Dermis microvascular lymphatic vessel endothelial cell (primary cell): Measurements from ENCODE around the gene MALAT1. TPM values are rescaled to one million over a fixed set of nuclear protein-coding genes. Genes with fewer than 3 reads are reported as not detected.

Experiments
- DNase-seq, 2 donors: peaks; one replicate each; pipeline versions ENCODE4 v3.0.0 to v3.0.0-alpha.2; 2010; ENCODE audit warnings: low read depth in 2 of 2
- total RNA-seq: library from RNA; depleted of rRNA; stranded (reverse); fragments of >200 nt; gene quantifications from 2 replicates; pipeline ENCODE4 v1.2.1, GENCODE V29; 2014

Gene MALAT1
- total RNA-seq, 1 donor from 2014 or later = 1,844 TPM

GRCh38 chr11:65479184-65480145 is 19.4 kb upstream of the MALAT1 start:
- peak in 1 of 2 donors; percentile 74 for DNase-seq

GRCh38 chr11:65482306-65482850 is 16.5 kb upstream of the MALAT1 start:
- DNase-seq = no peak

DNA sequence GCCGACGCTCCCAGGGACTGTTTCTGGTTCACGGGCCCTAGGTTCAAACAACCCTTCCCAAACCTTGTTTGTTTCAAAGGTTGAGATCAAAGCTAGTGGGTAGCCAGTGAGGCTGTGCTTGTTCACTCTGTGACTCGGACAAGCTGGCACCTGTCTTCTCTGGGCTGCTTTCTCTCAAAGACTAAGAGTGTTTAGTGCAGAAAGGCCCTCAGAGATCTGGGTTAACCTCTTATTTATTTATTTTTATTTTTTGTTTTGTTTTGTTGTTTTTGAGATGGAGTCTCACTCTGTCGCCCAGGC is 13.0 kb upstream of the MALAT1 start:
- DNase-seq = no peak

- no peak for DNase-seq
Measured at GRCh38 chr11:65486570-65487466, 12.0 kb upstream of the MALAT1 start.

GRCh38 chr11:65487467-65488272 is 11.2 kb upstream of the MALAT1 start:
- peak; percentile 100 for DNase-seq

GRCh38 chr11:65488273-65489034 is 10.4 kb upstream of the MALAT1 start:
- DNase-seq = peak in 1 of 2 donors; percentile 57

DNA sequence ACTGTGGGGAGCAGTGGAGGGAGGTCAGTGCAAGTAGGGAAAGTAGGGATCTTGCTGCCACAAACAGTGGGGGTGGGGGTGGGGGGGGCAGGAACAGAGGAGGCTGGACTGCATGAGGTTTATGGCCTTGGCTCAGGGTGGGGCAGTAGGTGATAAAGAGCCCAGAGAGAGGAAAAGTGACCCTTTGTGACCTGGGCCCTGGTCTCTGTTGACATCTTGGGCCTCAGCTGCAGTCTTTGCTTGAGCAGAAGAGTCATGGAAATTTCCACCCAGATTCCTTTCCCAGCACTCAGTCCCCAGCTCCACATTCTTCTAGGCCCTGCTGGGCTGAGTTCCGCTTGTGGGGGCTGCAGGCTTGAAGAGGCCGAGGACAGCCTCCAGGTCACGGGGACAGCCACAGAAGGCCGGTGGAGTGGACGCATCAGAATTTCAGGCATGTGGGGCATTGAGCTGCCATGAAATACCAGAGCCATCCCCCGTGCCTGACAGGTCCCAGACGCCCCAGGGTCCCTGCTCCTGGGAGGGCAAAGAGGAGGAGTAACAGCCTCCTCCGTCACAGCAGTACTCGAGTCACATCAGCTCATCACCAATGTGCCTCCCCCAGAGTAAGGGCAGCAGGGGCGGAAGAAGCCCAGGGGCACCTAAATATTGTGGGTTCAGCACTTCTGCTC is 9.7 kb upstream of the MALAT1 start:
- peak in 1 of 2 donors; percentile 50 for DNase-seq

DNA sequence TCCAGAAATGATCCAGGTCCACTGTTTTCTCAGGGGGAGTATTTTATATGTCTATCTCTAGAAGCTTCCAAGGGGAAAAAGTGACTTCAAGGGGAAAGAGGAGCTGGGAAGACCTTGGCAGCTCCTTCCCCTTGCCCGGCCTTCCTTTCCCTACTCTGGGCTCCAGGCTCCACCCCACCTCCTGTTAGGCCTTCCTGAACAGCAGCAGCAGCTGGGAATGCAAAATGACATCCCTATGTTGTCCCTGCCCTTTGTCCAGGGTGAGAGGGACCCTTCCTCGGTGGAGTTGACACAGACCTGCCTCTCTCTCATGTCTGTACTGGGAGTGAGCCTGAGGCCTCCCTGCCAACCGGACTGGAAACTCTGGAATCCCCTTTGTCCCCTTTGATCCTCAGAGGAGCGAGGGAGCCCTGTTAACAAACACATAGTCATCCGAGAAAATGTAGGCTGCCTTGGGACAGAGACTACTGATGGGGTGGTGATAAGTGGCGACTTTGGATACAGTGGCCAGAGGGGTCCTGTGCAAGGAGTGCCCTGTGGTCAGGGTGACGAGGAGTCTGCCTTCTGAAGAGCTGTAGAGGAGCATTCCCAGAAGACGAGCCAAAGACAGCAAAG is 9.0 kb upstream of the MALAT1 start:
- peak in 1 of 2 donors; percentile 53 for DNase-seq

GRCh38 chr11:65491163-65491465 is 7.7 kb upstream of the MALAT1 start:
- DNase-seq = peak in 1 of 2 donors; percentile 55

GRCh38 chr11:65491614-65492386 is 7.0 kb upstream of the MALAT1 start:
- peak in 1 of 2 donors; percentile 89 for DNase-seq

DNA sequence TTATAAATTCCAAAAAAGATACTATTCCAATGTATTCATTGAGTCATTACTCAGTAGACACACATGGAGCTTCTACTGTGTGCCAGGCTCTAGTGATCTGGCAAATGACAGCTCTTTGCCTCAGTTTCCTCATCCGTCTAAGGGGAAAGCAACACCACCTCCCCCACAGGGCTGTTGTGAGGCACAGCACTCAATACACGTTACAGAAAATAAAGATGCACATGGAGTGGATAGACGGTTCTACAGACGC is 6.5 kb upstream of the MALAT1 start:
- no peak for DNase-seq

- peak in 1 of 2 donors; percentile 73 for DNase-seq
Measured at GRCh38 chr11:65492637-65493366, 6.0 kb upstream of the MALAT1 start.

DNA sequence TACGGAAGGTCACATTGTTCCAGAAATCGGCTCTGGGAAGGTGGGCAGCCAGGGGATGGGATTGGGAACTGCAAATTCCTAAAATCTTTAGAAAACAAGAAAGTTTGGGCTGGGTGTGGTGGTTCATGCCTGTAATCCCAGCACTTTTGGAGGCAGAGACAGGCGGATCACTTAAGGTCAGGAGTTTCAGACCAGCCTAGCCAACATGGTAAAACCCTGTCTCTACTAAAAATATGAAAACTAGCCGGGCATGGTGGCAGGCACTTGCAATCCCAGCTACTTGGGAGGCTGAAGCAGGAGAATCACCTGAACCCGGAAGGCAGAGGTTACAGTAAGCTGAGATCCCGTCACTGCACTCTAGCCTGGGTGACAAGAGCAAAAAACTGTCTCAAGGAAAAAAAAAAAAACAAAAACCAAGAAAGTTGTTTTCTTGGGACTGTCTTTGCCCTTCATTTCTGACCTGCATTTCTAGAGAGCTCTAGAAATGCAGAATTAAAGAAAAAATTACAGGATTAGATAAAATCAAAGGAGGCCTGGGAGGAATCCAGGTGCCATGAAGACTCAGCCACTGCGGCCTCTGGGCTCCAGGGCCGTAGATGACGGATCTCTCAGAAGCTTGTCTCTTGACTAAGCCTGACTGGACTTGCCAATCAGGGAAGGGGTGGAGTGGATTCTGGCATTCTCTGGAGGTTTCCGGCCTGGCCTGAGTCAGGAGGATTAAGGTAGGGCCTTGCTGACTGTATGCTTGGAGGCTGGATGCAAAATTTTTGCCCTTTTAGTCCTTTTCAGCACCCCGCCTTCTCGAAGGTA is 5.3 kb upstream of the MALAT1 start:
- peak in 1 of 2 donors; percentile 89 for DNase-seq

GRCh38 chr11:65496304-65497140 is 2.3 kb upstream of the MALAT1 start:
- DNase-seq = peak in 1 of 2 donors; percentile 39

DNA sequence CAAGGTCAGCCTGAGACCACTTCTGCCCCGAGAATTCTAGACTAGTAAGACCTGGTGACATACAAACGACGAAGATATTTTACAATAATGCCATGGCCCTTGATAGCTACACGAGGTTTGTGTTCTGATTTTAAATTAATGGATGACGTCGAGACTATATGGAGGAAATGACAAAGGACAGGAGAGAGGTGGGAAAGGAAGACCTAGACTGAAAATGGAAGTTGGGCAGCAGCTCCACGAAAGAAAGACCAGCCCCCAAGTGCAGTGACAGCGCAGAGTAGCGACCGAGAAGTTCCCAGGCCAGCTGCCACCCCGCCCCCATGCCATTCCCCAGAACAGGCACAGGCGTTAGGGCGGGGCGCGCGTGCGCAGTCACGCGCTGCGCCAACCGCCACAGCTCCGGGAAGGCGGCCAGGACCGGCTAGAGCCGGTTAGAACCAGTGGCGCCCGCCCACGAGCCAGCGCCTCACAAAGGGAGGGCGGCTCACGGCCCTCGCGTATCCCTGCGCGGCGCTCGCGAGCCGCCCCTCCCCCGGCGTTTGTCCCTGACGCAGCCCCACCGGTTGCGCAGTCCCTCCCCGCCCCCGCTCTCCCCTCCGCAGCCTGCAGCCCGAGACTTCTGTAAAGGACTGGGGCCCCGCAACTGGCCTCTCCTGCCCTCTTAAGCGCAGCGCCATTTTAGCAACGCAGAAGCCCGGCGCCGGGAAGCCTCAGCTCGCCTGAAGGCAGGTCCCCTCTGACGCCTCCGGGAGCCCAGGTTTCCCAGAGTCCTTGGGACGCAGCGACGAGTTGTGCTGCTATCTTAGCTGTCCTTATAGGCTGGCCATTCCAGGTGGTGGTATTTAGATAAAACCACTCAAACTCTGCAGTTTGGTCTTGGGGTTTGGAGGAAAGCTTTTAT is 1.5 kb upstream of the MALAT1 start:
- peak; percentile 97 to 99 for DNase-seq
